Cortex of kidney (tissue), 1 donor: ENCODE results near the gene COPG1.
A peak's percentile ranks its signal among the peaks of the same experiment; 100 is the strongest.
"Not testable (repeated sequence)": the region's sequence is repeated elsewhere in the genome, so short reads cannot be mapped to it uniquely, and the experiment has no call there.

Experiments
- DNase-seq: peaks from one replicate; lab custom pipeline; 2025; lab: John Stamatoyannopoulos, UW

Gene COPG1, protein sequence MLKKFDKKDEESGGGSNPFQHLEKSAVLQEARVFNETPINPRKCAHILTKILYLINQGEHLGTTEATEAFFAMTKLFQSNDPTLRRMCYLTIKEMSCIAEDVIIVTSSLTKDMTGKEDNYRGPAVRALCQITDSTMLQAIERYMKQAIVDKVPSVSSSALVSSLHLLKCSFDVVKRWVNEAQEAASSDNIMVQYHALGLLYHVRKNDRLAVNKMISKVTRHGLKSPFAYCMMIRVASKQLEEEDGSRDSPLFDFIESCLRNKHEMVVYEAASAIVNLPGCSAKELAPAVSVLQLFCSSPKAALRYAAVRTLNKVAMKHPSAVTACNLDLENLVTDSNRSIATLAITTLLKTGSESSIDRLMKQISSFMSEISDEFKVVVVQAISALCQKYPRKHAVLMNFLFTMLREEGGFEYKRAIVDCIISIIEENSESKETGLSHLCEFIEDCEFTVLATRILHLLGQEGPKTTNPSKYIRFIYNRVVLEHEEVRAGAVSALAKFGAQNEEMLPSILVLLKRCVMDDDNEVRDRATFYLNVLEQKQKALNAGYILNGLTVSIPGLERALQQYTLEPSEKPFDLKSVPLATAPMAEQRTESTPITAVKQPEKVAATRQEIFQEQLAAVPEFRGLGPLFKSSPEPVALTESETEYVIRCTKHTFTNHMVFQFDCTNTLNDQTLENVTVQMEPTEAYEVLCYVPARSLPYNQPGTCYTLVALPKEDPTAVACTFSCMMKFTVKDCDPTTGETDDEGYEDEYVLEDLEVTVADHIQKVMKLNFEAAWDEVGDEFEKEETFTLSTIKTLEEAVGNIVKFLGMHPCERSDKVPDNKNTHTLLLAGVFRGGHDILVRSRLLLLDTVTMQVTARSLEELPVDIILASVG

DNA sequence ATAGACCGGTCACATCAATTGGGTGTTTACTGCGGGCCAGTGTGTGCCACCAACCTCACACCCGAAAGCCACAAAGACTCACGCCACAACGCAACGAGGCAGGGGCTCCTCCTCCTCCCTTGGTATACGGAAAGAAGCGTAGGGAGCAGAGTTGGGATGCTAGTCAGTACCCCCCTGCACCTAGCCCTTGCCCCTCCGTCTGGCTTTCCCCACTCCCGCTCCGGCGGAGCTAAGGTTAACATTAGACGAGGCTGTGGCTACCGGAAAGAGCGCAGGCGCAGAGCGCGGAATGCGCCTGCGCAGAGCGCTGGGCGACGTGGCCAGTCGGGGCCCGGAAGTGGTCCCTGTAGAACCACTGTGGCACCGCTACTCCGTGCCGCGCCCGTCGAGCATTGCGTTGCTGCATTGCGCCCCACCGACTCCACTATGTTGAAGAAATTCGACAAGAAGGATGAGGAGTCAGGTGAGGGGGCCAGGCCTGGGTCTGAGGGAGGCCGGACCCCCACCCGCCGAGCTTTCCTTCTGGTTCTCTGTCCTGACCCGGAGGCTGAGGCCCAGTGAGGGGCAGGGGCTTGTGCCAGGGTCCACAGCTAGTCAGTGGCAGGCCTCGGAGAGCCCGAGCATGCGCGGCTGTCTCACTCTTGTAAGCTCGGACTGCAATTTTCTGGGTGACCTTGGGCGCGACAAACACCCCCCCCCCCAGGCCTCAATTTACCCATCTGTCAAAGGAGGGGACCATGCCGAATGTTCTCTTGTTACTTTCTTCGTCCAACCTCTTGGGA lies at the start of gene COPG1:
COPG1 (plus strand) TSS at position 323 of the 782 bp plus-strand sequence; CDS start at position 427, 104 bp downstream.
- DNase-seq = peak; percentile 12

DNA sequence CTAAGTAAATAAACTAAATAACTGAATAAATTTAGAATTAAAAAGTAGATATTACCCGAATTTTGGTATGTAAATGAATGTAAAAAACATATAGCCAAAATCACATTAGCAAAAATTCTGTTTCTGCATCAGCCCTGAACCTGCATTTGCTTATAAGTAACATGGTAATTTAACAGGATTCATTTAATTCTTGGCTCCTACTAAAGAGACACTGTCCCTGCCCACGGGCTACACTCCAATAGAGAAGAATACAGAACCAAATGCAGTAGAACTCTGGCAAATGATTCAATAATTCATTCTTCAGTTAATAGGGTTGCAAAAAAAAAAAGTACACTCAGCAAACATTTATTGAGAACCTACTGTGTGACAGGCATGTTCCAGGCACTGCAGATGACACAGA lies 44.9 kb upstream of the COPG1 start:
- DNase-seq = no peak

DNA sequence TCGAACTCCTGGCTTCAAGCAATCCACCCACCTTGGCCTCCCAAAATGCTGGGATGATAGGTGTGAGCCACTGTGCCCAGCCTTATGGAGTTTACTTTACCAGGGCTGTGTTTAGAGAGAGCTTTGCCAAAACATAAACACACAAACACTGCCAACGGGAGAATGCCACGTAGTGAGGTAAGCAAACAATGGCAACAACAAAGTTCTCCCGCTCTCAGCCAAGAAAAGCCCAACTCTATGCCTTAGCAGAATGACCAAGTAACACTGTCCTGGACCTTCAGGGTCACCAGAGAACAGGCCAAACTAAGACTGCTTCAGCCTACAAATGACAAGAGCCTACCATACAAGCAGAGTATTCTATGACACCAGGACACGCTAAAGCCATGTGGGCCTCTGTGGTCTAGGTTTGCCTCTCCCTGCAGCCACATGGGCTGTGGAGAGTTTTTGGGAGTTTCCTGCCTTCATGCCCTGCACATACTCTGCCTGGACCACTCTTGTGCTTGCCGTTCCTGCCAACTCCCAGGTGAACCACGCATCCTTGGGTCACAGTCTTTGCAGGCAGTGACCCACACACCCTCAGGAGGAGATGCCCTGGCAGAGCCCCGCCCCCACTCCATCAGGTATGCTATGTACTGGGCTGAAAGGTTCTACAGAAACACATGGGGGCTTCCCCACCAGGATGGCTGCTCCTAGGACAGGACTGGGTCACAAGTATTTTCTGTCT lies 44.1 kb upstream of the COPG1 start:
- no peak for DNase-seq

DNA sequence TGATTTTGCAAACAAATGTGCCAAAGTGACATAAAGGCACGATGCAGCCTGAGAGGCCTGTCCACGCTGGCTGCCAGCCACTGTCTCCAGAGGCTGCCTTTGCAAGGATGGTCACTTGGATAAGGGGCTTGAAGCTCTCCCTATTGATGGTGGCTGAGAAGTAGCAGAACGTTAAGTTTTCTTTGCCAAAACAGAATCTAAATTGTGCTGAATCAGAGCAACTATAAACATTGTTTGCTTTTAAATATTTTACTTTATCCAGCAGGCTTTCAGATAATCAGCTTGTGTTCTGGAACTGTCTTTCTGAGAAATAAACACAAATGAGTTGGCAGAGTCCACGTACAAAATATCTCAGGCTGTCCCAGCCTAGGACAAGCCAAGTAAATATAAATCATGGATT lies 41.9 kb upstream of the COPG1 start:
- no peak for DNase-seq

DNA sequence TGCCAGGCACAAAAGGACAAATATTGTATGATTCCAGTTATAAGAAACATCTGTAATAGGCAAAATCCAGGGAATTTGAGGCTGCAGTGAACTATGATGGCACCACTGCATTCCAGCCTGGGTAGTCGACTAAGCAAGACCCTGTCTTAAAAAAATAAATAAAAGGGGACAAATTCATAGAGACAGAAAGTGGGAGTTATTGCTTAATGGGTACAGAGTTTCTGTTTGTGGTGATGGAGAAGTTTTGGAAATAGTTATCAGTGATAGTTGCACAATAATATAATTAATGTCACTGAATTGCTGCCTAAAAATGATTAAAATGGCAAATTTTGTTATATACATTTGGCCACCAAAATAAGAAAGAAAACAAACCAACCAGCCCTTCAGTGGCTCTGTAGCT lies 38.1 kb upstream of the COPG1 start:
- no peak for DNase-seq

DNA sequence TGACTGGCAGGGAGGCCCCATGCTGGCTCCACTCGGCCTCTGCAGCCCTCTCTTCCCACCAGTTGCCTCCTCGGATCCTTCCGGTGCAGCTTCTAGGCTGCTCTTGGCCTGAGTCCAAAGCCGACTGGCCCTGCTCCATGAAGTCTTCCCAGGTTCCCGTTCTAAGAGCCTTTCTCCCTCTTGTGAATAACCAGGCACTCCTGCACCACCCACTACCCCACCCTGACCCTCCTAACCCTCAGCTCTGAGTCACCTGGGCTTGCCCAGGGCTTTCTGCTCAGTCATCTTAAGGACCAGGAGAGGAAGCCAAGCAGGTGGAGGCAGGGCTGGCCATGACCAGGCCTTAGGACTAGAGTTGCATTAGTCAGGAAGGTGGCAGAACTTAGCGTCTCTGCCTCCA lies 37.6 kb upstream of the COPG1 start:
- no peak for DNase-seq

DNA sequence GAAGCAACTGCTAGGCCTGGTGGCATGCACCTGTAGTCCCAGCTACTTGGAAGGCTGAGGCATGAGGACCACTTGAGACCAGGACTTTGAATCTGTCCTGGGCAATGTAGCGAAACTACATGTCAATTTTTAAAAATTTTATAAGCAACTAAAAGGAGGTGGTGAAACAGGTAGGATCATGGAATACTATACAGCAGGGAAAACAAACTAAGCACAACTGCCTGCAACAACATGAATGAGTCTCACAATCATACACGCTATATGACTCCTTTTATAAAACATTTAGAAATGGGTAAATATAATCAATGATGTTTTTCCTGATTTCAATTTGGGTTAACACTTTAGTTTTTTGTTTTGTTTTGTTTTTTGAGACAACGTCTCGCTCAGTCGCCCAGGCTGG lies 36.2 kb upstream of the COPG1 start:
- no peak for DNase-seq

DNA sequence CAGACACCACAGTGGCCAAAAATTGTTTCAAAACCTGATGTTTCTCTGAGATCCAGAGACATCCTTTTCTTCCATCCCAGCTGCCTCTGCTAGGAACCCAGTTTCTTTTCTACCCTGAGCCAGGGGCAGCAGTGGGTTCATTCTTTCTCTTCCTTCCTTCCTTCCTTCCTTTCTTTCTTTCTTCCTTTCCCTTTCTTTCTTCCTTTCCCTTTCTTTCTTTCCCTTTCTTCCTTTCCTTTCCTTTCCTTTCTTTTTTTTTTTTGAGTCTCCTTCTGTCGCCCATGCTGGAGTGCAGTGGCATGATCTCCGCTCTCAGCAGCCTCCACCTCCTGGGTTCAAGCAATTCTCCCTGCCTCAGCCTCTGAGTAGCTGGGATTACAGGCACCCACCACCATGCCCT lies 30.7 kb upstream of the COPG1 start:
- DNase-seq = no peak

DNA sequence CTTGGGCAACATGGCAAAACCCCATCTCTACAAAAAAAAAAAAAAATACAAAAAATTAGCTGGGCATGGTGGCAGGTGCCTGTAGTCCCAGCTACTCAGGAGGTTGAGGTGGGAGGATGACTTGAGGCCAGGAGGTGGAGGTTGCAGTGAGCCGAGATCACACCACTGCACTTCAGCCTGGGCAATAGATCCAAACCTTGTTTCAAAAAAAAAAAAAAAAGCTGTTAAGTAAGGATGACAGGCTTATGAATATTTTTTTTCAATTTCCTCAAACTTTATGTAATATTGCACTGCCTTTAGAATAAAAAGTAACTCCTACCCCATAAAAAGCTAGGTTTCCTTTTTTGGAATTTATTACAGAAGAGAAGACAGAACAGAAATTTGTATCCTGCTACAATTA lies 25.0 kb upstream of the COPG1 start:
- not testable (repeated sequence) for DNase-seq

DNA sequence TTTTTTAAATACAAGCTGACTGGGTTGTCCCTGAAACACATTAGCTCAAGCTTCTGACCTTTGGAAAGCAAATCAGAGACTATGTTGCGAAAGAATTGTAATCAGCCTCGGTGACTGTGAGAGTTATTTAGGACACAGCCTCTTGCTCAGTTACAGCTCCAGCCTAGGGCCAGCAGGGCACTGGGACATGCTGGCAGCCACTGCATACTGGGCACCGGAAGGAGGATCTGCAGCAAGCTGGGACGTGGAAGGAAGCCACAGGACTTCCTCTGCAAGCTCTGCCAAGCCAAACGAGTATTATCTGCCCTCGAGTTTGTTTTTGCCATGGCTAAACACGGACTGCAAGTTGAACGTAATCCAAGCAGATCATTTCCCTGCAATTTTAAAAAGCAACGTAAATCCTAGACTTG lies 24.4 kb upstream of the COPG1 start:
- no peak for DNase-seq

DNA sequence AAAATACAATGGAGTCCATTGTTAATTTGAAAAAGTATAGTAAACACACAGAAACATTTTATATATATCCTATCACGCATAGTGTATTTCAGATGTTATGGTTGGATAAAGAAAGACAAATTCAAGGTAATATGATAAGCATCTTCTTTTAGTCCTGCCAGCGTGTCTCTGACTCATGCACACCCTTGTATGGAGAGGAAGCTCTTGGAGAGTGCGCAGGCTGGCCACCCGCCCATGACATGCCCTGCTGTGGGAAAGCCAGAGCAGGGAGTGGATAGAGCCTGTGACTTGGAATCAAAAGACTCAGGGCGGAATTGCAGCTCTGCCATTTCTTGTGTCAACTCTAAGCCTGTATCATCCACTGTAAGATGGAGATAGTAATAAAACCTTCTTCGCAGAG lies 23.0 kb upstream of the COPG1 start:
- no peak for DNase-seq

DNA sequence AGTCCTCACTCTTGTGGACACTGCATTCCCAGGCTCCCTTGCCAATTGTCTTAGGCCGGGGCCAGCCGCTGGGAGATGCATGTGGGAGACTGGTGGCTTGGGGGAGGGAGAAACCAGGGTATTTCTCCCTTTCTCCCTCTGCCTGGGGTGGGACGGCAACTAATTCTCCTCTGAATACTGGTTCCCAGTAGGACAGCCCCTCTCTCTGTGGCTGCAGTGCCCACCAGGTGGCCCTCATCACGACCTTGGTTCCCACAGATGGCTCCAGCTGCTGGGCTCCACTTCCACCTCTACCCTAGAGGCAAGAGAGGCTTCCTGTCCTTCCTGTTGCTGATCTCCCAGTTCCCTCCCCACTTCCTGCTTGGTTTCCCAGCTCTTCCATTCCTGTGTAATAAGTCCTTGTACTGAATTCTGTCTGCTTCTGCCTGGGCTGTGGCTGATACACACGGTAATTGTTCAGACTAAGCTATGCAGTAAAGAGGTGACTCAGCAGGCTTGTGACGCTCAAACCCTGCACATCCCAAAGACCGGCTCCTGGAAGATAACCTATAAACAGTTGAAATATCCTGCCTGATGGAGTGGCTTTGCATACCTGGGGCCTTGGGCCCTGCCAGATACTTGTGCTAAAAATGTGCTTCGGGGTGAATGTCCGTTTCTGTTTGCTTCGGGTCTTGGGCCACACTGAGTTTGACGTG lies 20.4 kb upstream of the COPG1 start:
- DNase-seq = no peak

DNA sequence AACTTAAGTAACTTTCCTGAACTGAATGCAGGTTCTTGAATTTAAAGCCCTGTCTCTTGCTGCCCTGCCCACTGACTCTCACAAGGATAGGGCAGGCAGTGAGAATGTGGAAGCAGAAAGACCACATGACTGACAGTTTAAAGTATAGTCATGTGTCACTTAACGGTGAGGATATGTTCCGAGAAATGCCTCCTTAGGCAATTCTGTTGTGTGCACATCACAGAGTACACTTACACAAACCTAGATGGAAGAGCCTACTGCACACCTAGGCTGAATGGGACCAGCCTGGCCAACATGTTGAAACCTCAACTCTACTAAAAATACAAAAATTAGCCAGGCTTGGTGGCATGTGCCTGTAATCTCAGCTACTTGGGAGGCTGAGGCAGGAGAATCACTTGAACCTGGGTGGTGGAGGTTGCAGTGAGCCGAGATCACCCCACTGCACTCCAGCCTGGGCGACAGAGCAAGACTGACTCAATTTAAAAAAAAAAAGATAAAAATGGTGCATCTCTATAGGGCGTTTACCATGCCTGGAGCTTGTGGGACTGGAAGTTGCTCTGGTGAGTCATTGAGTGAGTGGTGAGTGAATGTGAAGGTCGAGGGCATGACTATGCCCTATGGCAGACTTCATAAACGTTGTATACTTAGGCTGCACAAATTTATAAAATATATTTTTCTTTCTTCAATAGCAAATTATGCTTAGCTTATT lies 18.9 kb upstream of the COPG1 start:
- DNase-seq = no peak

DNA sequence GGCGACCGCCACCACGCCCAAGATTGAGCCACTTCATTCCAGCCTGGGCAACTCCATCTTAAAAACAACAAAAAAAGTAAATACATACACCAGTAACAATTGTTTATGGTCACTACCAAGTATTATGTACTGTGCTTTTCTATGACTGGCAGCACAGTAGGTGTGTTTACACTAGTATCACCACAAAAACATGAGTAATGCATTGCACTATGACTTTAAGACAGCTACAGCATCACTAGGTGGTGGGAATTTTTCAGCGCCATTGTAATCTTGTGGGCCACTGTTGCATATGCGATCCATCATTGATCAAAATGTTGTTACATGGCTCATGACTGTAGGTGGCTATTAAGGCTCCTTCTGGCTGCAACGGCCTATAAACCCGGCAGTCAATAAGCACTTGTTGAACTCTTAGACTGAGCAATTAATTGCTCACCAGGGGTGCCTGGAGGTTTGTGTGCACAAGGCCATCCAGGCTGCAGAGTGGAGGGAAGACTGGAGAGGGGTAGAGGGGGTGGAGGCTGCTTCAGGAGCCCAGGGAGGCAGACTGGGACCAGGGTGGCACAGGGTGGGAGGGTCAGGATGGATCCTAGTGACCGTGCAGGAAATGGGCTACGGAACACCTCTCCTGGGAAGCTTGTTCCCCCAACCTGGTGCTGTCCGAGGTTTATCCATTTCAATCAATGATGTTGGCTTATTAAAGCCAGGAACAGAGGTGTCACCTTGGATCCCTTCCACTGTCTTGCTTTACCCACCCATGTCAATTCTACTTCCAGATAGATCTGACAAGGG lies 17.9 kb upstream of the COPG1 start:
- no peak for DNase-seq

DNA sequence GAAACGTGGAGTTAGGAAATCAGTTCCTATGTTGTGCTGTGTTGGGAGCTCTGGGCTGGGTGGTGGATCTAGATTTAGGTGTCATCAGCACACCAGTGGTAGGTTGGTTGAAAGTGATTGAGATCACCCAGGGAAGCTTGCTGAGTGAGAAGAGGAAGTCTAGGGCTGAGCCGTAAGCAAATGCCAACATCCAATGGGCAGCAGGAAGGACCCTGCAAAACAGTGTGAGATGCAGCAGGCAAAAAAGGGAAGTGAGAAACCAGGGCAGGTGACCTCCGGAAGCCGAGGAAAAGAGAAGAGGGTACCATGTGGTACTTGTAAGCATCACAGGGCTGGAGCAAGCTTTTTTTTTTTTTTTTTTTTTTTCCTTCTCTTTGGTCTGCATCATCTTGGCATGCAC lies 15.9 kb upstream of the COPG1 start:
- no peak for DNase-seq

DNA sequence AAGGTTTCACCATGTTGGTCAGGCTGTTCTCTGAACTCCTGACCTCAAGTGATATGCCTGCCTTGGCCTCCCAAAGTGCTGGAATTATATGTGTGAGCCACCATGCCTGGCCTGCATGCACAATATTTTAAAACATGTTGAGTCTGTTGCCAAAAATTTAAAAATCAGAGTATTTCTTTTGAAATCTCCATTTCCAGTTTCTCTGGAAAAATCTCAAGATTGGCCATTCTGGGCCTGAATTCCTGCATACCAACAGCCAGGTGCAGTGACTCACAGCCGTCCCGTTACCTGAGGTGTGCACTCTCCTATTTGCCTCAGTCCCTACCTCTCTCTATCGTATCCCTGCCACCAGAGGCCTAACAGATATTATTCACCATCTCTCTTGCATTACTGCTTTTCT lies 15.0 kb upstream of the COPG1 start:
- no peak for DNase-seq

DNA sequence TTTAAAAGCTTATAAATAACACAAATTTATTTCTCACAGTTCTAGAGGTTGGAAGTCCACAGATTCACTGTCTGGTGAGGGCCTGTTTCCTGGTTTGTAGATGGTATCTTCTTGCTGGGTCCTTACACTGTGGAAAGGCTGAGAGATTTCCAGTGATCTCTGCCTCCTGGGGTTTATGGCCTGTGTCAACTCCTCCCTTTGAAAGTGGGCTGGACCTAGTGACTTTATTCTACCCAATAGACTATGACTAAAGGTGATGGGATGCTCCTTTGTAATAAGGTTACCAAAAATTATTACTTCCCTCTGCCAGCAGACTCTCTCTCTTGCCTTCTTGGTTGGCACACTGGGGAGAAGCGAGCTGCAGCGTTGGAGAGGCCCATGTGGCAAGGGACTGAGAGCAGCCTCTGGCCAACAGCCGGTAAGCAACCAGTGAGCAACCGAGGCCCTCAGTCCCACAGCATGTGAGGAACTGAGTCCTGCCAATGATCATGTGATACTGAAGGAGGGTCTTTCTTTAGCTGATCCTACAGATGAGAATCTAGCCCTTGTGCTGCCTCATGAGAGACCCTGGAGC lies 14.0 kb upstream of the COPG1 start:
- no peak for DNase-seq

DNA sequence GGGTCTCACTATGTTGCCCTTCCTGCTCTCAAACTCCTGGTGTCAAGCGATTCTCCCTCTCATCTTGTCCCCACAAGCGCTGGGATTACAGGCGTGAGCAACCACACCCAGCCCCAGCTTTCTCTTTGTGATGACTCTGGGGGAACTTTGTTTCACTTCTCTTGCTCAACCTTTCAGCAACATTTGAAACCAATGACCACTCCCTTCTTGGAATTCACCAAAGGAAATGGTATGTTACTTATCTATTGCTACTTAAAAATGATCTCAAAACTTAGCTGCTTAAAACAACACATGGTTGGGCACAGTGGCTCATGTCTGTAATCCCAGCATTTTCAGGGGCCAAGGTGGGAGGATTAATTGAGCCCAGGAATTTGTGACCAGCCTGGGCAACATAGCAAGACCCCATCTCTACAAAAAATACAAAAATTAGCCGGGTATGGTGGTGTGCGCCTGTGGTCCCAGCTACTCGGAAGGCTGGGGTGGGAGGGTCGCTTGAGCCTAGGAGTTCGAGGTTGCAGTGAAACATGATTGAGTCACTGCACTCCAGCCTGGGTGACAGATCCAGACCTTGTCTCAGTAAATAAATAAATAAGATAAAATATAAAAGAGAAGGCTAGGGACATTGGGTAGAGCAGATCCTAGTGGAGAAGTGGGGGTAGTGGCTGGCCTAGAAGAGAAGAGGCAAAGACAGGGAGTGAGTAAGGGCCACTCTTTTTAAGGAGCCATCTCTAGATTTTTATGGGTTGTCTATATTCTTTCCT lies 10.3 kb upstream of the COPG1 start:
- DNase-seq = no peak

DNA sequence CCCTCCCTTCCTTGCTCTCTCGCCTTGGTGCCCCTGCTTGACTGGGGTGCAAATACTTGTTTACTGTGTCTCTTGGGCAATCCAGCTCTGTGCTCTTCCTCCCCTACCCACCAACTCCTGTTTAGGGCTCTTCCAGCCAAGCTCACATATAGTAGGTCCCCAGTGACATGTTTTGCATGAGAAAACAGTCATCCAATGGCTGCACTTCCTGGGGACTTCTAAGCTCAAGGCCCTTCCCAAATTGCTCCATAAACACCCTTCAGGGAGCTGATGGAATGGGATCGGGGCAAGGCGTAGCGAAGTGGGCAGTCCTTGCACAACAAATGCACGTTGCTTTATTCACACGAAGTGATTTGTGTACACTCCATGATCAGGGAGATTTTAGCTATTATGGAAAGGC lies 9.4 kb upstream of the COPG1 start:
- no peak for DNase-seq
